Endometrium (tissue), 2 donors: Measurements from ENCODE around the gene DNAH11.
A peak's percentile ranks its signal among the peaks of the same experiment; 100 is the strongest.
"Not testable (repeated sequence)": the region's sequence is repeated elsewhere in the genome, so short reads cannot be mapped to it uniquely, and the experiment has no call there.

Experiments used
- FAIRE-seq: peaks from 2 replicates; lab custom pipeline; 2012; peaks lifted over from hg19 to GRCh38; lab: Jason Lieb, UNC
- donor health status: control.
- donor health status: control.

DNAH11 gene

GRCh38 chr7:21542891-21543527 is at the start of gene DNAH11:
TSS of gene DNAH11 (plus strand) at chr7:21543039. CDS start at chr7:21543246, 207 bp downstream.
- FAIRE-seq: no peak

- no peak for FAIRE-seq
These were observed 47.1 kb upstream of the DNAH11 start for GRCh38 chr7:21495731-21496130.

GRCh38 chr7:21497072-21497471 is 45.8 kb upstream of the DNAH11 start:
- no peak for FAIRE-seq

GRCh38 chr7:21500117-21500832 is 42.6 kb upstream of the DNAH11 start:
- FAIRE-seq: no peak

DNA sequence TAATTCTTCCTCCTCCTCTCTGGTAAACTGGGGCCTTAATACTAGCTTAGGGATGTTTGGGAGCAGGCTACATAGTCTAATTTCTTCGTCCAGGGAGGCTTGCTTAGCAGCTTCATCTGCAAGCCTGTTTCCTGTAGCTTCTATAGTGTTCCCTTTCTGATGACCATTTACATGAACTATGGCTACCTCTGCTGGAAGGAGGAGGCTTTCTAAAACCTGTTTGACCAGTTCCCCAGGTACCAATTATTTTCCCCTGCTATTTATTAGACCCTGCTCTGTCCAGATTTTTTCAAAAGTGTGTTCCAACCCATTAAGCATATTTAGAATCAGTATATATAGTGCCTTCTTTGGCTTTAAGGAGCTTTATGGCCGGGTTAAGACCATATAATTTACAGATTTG is 38.8 kb upstream of the DNAH11 start:
- no peak for FAIRE-seq

GRCh38 chr7:21507627-21508343 is 35.1 kb upstream of the DNAH11 start:
- no peak for FAIRE-seq

DNA sequence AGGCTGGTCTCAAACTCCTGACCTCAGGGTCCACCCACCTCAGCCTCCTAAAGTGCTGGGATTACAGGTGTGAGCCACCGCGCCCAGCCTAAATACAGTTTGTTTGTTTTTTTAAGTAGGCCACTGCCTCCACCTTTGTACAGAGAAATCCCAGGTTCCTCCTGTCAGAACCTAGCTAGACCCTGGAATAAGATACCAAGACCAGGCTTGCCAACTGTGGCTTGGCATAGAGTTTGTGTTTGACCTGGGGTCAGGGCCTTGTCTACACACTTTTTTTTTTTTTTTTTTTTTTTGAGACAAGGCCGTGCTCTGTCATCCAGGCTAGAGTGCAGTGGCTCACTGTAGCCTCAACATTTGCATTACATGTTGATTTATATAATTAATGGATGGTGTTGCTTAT is 34.3 kb upstream of the DNAH11 start:
- no peak for FAIRE-seq

- FAIRE-seq: peak; percentile 21
These were observed 28.8 kb upstream of the DNAH11 start for GRCh38 chr7:21514062-21514461.

DNA sequence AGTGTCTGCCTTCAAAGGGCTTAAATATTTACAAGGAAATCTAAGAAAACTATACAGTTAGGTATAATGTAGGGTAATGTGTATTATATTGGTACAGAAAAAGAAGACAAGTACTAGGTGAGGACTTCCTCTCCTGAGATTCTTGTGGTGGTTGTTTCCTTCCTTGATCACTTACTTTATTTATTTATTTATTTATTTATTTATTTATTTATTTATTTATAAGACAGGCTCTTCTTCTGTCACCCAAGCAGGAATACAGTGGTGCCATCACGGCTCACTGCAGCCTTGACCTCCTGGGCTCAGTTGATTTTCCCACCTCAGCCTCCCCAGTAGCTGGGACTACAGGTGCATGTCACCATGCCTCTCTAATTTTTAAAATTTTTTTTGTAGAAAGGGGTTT is 18.2 kb upstream of the DNAH11 start:
- no peak for FAIRE-seq

GRCh38 chr7:21526007-21526406 is 16.8 kb upstream of the DNAH11 start:
- no peak for FAIRE-seq

GRCh38 chr7:21526448-21526847 is 16.4 kb upstream of the DNAH11 start:
- FAIRE-seq: no peak

GRCh38 chr7:21532485-21532884 is 10.4 kb upstream of the DNAH11 start:
- not testable (repeated sequence) for FAIRE-seq

DNA sequence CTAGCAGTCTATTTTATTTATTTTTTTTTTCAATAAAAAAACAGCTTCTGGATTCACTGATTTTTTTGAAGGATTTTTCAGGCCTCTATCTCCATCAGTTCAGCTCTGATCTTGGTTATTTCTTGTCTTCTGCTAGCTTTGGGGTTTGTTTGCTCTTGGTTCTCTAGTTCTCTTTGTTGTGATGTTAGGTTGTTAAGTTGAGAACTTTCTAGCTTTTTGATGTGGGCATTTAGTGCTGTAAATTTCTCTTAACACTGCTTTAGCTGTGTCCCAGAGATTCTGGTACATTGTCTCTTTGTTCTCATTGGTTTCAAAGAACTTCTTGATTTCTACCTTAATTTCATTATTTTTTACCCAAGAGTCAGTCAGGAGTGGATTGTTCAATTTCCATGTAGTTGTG is 9.2 kb upstream of the DNAH11 start:
- FAIRE-seq: not testable (repeated sequence)

GRCh38 chr7:21536445-21537118 is 6.3 kb upstream of the DNAH11 start:
- FAIRE-seq: not testable (repeated sequence)

GRCh38 chr7:21538936-21539495 is 3.8 kb upstream of the DNAH11 start:
- FAIRE-seq: no peak

- no peak for FAIRE-seq
These were observed 876 bp downstream of the DNAH11 start for GRCh38 chr7:21543528-21544302.

GRCh38 chr7:21544303-21544656 is 1.4 kb downstream of the DNAH11 start:
- FAIRE-seq: no peak

GRCh38 chr7:21544715-21545114 is 1.9 kb downstream of the DNAH11 start:
- FAIRE-seq: peak; percentile 61

DNA sequence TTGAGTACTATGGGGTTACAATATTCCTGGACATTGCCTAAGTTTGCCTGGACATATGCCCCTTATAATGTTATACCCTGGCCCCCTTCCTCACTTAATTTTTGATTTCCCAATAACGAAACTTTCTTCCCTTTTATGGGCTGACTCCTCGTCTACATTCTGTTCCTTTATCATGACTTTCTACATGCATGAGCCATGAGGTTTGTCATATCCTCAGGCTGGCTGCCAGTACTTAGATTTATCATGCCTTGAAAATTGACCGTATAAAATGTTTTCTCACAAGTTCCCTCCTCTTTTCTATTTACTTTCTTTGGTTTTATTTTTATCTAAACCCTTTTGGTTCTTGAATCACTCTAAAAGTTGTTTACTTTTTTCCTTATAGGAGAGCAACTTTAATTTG is 4.7 kb downstream of the DNAH11 start:
- FAIRE-seq: no peak

DNA sequence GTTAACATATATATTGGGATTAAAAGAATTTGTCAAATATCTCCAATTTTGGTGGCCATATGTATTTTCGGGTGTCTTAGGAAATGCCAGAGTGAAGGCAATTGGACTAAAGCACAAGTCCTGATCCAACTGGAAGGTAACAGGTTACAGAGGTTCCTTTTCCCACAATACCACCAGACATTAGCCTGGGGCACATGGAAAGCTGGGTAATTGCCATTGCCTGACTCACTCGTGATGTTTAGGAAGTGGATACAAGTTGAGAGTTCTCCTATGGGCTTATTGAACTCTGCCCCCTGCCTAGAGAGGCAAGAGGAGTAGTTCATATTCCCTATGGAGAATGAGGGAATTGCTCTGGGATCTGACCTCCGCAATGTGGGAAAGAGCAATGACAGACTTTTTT is 5.7 kb downstream of the DNAH11 start:
- no peak for FAIRE-seq

GRCh38 chr7:21550076-21550475 is 7.2 kb downstream of the DNAH11 start:
- no peak for FAIRE-seq
